WTC11 (cell line): ENCODE measurements around the gene PRUNE2. TPM values are rescaled to one million over a fixed set of nuclear protein-coding genes. Genes with fewer than 3 reads are reported as not detected.

Experiments used
- ATAC-seq: fragments of 200-7000 bp; cut with Tn5 transposase; 2 replicates; pipeline ENCODE4 v1.10.0; 2021; ENCODE audit warnings: mild to moderate bottlenecking, moderate library complexity
- CTCF ChIA-PET: fragments of 300-600 bp; sonication (Branson Sonifier 250); formaldehyde crosslinking; loops from one replicate; lab custom pipeline; 2021; ENCODE audit warnings: antibody characterized with exemption; lab: Charles Lee
- POLR2A ChIA-PET: fragments of 350-600 bp; sonication (Branson Sonifier 250); formaldehyde crosslinking; loops from one replicate; lab custom pipeline; 2021; ENCODE audit warnings: antibody characterized with exemption; lab: Charles Lee
- DNase-seq: peaks from one replicate; pipeline ENCODE4 v3.0.0; 2021; ENCODE audit warnings: low spot score
- H3K27ac Mint-ChIP-seq: 2 replicates; pipeline ENCODE4 v1.8.0; 2021; ENCODE audit warnings: mixed read lengths
- H3K27me3 Mint-ChIP-seq: 2 replicates; pipeline ENCODE4 v1.8.0; 2021; ENCODE audit warnings: low read depth, mild to moderate bottlenecking, moderate library complexity, mixed read lengths
- H3K36me3 Mint-ChIP-seq: 2 replicates; pipeline ENCODE4 v1.8.0; 2021; ENCODE audit warnings: mixed read lengths
- H3K4me1 Mint-ChIP-seq: 2 replicates; pipeline ENCODE4 v1.8.0; 2022; ENCODE audit warnings: mixed read lengths
- H3K4me3 Mint-ChIP-seq: 2 replicates; pipeline ENCODE4 v1.8.0; 2021; ENCODE audit warnings: mild to moderate bottlenecking, moderate library complexity, mixed read lengths
- H3K9me3 Mint-ChIP-seq: 2 replicates; pipeline ENCODE4 v1.8.0; 2021; ENCODE audit warnings: mixed read lengths
- AFF4 ChIP-seq: sonication (generic); formaldehyde crosslinking; IDR thresholded peaks from 2 replicates; pipeline ENCODE4 v1.8.1; 2023; ENCODE audit warnings: mild to moderate bottlenecking, missing genetic modification reagents, borderline replicate concordance
- E2F4 ChIP-seq: sonication (generic); formaldehyde crosslinking; IDR thresholded peaks from 2 replicates; pipeline ENCODE4 v1.8.1; 2022; ENCODE audit warnings: low read depth, mild to moderate bottlenecking, moderate library complexity, missing genetic modification reagents, borderline replicate concordance
- E2F5 ChIP-seq: sonication (generic); formaldehyde crosslinking; IDR thresholded peaks from 2 replicates; pipeline ENCODE4 v1.8.1; 2022; ENCODE audit warnings: mild to moderate bottlenecking, moderate library complexity, missing genetic modification reagents
- GRHL2 ChIP-seq: fragments of 250-450 bp; sonication (Bioruptor Pico); IDR thresholded peaks from 2 replicates; pipeline ENCODE4 v1.8.0; 2022; ENCODE audit warnings: mild to moderate bottlenecking, moderate library complexity; ENCODE audit not compliant: insufficient replicate concordance, severe bottlenecking
- IRF1 ChIP-seq: sonication (generic); formaldehyde crosslinking; IDR thresholded peaks from 2 replicates; pipeline ENCODE4 v1.8.0; 2023; ENCODE audit warnings: missing genetic modification reagents
- JUN ChIP-seq: sonication (generic); formaldehyde crosslinking; IDR thresholded peaks from 2 replicates; pipeline ENCODE4 v1.8.0; 2023; ENCODE audit warnings: mild to moderate bottlenecking, missing genetic modification reagents
- NFYB ChIP-seq: sonication (generic); formaldehyde crosslinking; conservative IDR thresholded peaks from 2 replicates; pipeline ENCODE4 v1.8.0; 2022; ENCODE audit warnings: low read depth, missing genetic modification reagents
- SP1 ChIP-seq: sonication (generic); formaldehyde crosslinking; conservative IDR thresholded peaks from 2 replicates; pipeline ENCODE4 v1.8.1; 2022; ENCODE audit warnings: missing genetic modification reagents
- USF1 ChIP-seq: sonication (generic); formaldehyde crosslinking; IDR thresholded peaks from 2 replicates; pipeline ENCODE4 v1.8.0; 2022; ENCODE audit warnings: mild to moderate bottlenecking, missing genetic modification reagents
- USF2 ChIP-seq: sonication (generic); formaldehyde crosslinking; IDR thresholded peaks from 2 replicates; pipeline ENCODE4 v1.8.1; 2023; ENCODE audit warnings: mild to moderate bottlenecking, missing genetic modification reagents, moderate library complexity
- ZNF423 ChIP-seq: fragments of 250-450 bp; sonication (Bioruptor Pico); IDR thresholded peaks from 2 replicates; pipeline ENCODE4 v2.1.2; 2022; ENCODE audit warnings: mild to moderate bottlenecking, moderate library complexity
- ZNF425 ChIP-seq: fragments of 250-450 bp; sonication (Bioruptor Pico); conservative IDR thresholded peaks from 2 replicates; pipeline ENCODE4 v1.9.0; 2021; ENCODE audit warnings: mild to moderate bottlenecking
- total RNA-seq: library from RNA; stranded (reverse); gene quantifications from 3 replicates; pipeline ENCODE4 v1.2.3, GENCODE V29; 2021

Gene PRUNE2
- total RNA-seq, 1 experiment from 2014 or later: 13.1 TPM

- no peaks in the 10 kb centered on the region for H3K9me3 Mint-ChIP-seq
- TF ChIP-seq USF1 (peak; percentile 72), E2F4 (CRISPR knock-in tag) (no peak), USF2 (peak; percentile 82)
- TF ChIP-seq, all 79 proteins: peak for 2
- no peaks in the 10 kb centered on the region for H3K36me3 Mint-ChIP-seq
- DNase-seq: no peak
- ChIA-PET CTCF (interaction anchor here (0.8 to 1.4 kb wide), 4 partner anchors 12 to 305 kb away, joined by 3 to 5 read pairs (median 3); no protein-coding TSS in a partner anchor), POLR2A (no interaction called here)
- H3K27me3 Mint-ChIP-seq: peaks cover 58% of the 10 kb centered on the region
- H3K4me3 Mint-ChIP-seq: peak overlapping the region; percentile 61
- no peak overlapping the region for H3K27ac Mint-ChIP-seq
- no peak for ATAC-seq
- H3K4me1 Mint-ChIP-seq: peaks cover 21% of the 10 kb centered on the region
Measured at GRCh38 chr9:76691517-76692313, 214.2 kb downstream of the PRUNE2 start.

GRCh38 chr9:76690973-76691370 is 214.9 kb downstream of the PRUNE2 start:
- H3K27ac Mint-ChIP-seq: no peak overlapping the region
- no peaks in the 10 kb centered on the region for H3K9me3 Mint-ChIP-seq
- peaks cover 58% of the 10 kb centered on the region for H3K27me3 Mint-ChIP-seq
- no peak for ATAC-seq
- DNase-seq: no peak
- peaks cover 21% of the 10 kb centered on the region for H3K4me1 Mint-ChIP-seq
- H3K36me3 Mint-ChIP-seq: no peaks in the 10 kb centered on the region
- ChIA-PET CTCF (interaction anchor here (0.9 to 1.4 kb wide), 2 partner anchors 13 to 306 kb away, joined by 3 to 5 read pairs; no protein-coding TSS in a partner anchor), POLR2A (no interaction called here)
- no peak overlapping the region for H3K4me3 Mint-ChIP-seq
- TF ChIP-seq ZNF423 (CRISPR knock-in tag) (no peak), ZNF425 (CRISPR knock-in tag) (no peak)

GRCh38 chr9:76690246-76690972 is 215.5 kb downstream of the PRUNE2 start:
- DNase-seq: no peak
- peak; percentile 53 for ATAC-seq
- ChIA-PET CTCF (interaction anchor here (1.4 kb wide), 1 partner anchor 14 kb away, joined by 5 read pairs; no protein-coding TSS in a partner anchor), POLR2A (no interaction called here)
- Mint-ChIP-seq H3K36me3 (no peaks in the 10 kb centered on the region), H3K9me3 (no peaks in the 10 kb centered on the region), H3K27me3 (peaks cover 58% of the 10 kb centered on the region), H3K27ac (no peak overlapping the region), H3K4me3 (no peak overlapping the region), H3K4me1 (peaks cover 21% of the 10 kb centered on the region)
- TF ChIP-seq IRF1 (CRISPR knock-in tag): no peak
- TF ChIP-seq GRHL2 (CRISPR knock-in tag): no peak
- no peak for TF ChIP-seq SP1 (CRISPR knock-in tag)
- no peak for TF ChIP-seq ZNF425 (CRISPR knock-in tag)
- TF ChIP-seq NFYB (CRISPR knock-in tag): no peak
- TF ChIP-seq JUN (CRISPR knock-in tag): no peak
- TF ChIP-seq E2F5 (CRISPR knock-in tag): no peak
- TF ChIP-seq AFF4 (CRISPR knock-in tag): no peak
